Caki2 (cell line): ENCODE results near the gene USH2A. TPM values are rescaled to one million over a fixed set of nuclear protein-coding genes. Genes with fewer than 3 reads are reported as not detected.

Source experiments
- DNase-seq: peaks from one replicate; pipeline ENCODE4 v3.0.0-alpha.2; 2015; ENCODE audit warnings: low read depth
- in situ Hi-C: cut with HindIII; loops from 2 replicates; pipeline ENCODE4 v1.10.0; 2016; ENCODE audit warnings: low sequenced_read_pairs, low pct_unique_long_range_greater_than_20kb, mixed read lengths
- total RNA-seq: library from RNA; depleted of rRNA; stranded (reverse); fragments of >200 nt; shearing (Covaris generic); gene quantifications from 2 replicates; pipeline ENCODE4 v1.2.3, GENCODE V29; 2014; ENCODE audit warnings: low replicate concordance

USH2A gene
- total RNA-seq, 1 experiment from 2014 or later, result not detected

DNA sequence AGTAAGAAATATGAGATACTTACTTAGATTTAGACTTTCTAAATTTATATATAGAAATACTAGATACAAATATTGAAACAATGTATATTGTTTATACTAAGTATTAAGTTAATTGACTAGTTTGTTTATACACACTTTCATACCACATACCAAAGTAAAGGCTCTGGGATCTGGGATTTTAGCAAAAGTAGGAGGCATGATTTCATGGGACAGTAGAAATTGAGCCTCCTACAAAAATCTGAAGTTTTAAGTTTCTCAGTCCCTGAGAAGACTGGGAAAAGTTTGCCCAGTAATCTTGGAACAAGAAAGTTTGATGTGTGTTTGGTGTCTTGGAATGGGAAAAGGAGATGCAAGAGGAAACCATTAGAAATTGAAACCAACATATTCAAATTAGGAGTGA lies 825.3 kb downstream of the USH2A start:
- in situ Hi-C loops, result no loop called here
- no peak for DNase-seq

DNA sequence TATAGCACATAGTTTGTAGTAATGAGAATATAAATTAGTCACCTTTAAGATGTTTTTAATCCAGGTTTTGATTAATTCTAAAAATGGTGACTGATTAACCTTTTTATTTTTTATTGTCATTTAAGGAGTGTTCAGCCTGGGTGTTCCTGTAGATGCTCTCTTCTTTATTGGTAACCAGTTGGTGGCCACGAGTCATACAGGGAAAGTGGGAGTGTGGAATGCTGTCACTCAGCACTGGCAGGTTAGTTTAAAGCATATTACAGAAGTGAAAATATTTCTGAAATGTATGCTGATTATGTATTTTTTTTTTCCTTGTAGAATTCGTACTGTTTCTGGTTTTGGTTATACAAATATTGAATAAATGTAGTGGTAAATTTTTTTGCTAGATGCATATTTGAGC lies 828.0 kb downstream of the USH2A start:
- in situ Hi-C loops, result no loop called here
- no peak for DNase-seq

DNA sequence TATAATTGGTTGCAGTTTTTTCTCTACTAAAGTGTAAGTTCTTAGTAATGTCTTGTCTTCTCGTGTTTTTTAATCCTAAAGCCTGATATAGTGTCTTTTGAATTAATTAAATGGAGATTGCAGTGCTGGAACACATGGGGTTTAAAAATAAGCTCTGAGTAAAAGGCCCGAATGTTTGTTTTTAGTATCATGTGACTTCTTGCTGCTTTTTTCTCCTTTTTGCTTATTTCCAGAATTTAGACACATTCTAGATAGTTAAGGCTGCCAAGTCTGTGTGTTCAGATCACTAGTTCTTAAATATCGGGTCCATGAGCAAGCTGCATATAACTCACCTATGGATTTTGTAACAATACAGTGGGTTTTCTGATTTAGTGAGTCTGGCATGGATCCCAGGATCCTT lies 828.6 kb downstream of the USH2A start:
- in situ Hi-C loops, result no loop called here
- DNase-seq, result no peak

DNA sequence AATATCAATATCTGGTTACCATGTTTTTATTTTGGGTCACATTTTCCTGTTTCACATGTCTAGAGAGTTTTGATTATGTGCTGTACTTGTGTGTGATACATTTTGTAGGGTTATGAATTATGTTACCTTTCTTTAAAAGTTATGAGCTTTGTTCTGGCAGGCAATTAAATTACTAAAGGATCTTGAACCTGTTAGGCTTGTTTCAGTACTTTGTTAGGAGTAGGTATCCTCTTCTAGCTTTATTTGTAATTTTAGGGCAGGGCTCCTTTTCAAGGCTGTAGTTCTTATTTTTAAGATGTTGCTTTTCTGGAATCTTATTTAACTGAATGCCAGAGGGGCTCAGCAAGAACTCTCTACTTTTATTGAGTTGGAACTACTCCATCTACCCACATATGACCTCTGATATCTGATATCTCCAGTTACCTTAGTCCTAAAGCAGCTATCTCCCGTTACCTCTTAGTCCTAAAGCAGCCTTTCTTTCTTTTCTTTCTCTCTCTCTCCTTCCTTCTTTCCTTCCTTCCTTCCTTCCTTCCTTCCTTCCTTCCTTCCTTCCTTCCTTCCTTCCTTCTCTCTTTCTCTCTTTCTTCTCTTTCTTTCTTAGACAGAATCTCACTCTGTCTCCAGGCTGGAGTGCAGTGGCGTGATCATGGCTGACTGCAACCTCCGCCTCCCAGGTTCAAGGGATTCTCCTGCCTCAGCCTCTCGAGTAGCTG lies 832.3 kb downstream of the USH2A start:
- in situ Hi-C loops, result no loop called here
- no peak for DNase-seq

DNA sequence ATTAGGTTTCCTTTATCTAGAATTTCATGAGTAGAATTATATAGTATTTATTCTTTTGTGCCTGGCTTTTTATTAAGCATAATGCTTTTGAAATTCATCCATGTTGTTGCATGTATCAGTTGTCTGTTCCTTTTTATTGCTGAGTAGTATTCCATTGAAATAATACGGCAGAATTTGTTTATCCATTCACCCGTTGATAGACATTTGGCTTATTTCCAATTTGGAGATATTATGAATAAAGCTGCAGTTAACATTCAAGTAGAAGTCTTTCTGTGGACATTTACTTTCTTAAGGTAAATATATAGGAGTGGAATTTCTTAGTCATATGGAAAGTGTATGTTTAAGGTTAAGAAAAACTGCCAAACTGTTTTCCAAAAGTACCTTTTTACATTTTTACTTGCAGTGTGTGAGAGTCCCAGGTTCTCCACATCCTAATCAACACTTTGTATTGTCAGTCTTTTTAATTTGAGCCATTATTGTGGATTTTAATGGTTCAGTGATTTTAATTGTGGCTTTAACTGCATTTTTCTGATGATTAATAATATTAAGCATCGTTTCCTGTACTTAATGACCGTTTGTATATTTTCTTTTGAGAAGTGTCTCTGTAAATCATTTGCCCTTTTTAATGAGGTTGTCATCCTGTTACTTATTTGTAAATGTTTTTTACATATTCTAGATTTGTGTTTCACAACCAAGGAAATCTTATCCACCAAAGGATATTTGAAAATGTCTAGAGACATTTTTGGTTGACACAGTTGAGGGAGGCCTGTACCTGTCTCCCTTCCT lies 833.4 kb downstream of the USH2A start:
- in situ Hi-C loops, result no loop called here
- DNase-seq, result no peak

DNA sequence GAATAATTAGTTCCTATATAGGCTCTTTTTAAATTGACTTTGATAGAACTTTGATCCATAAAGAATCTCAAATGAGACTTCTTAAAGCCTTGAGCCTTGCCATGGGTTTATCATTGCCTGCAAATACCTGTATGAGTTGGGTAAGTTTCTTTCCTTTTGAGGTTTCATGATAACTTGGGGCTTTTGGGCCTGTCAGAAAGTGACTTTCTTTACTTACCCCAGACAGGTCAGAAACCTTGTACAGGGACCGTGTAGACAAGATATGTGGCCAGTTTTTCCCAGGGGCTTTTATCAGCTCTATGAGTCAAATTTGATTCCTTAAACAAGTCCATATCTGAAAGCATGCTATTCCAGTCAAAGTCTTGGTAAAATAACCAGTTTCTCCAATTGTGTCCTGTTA lies 838.9 kb downstream of the USH2A start:
- in situ Hi-C loops, result no loop called here

DNA sequence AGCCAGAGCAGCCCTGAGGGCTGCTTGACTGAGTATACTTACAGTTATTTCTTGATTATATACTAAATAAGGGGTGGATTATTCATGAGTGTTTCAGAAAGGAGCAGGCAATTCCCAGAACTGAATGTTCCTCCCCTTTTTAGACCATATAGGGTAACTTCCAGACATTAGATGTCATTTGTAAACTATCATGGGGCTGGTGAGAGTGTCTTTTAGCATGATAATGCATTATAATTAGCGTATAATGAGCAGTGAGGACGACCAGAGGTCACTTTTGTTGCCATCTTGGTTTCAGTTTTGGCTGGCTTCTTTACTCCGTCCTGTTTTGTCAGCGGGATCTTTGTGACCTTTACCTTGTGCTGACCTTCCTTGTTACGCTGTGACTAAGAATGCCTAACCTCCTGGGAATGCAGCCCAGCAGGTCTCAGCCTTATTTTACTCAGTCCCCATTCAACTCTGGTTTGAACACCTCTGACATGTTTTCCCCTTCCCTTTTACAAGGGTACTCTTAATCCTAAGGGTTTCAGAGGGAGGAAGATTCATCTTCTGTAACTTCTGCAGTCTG lies 840.0 kb downstream of the USH2A start:
- no peak for DNase-seq

More for the DNA sequence above, 838.9 kb downstream of the USH2A start:
- no peak for DNase-seq

DNA sequence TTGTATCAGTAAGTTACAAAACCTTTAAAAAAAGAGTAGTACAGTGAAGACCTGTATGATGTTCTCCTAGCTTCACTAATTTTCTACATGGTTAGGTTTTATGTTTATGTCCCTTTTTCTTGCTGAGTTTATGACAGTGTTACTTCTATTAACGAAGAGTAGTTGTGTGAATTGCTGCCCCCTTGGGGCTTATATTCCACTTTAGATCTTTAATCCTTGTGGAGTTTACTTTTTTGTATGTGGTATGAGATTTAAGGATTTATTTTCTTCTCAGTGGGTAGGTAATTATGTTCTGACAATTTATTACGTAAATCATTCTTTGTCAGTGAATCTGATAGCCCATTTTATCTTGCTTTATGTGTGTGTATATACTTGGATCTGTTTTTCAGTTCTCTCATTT lies 841.4 kb downstream of the USH2A start:
- in situ Hi-C loops, result no loop called here
- DNase-seq, result no peak

More for the DNA sequence above, 840.0 kb downstream of the USH2A start:
- in situ Hi-C loops, result no loop called here
